Activated naive CD8-positive, alpha-beta T cell (primary cell): Measurements from ENCODE around the gene BAIAP2L1.

ENCODE experiments used
- H3K27ac Mint-ChIP-seq: one replicate; pipeline ENCODE4 v1.8.0; 2021; ENCODE audit warnings: mixed read lengths
- H3K27me3 Mint-ChIP-seq: one replicate; pipeline ENCODE4 v1.8.0; 2021; ENCODE audit warnings: mixed read lengths
- H3K36me3 Mint-ChIP-seq: one replicate; pipeline ENCODE4 v1.8.0; 2021; ENCODE audit warnings: mixed read lengths
- H3K4me1 Mint-ChIP-seq: one replicate; pipeline ENCODE4 v1.8.0; 2021; ENCODE audit warnings: low read depth, mixed read lengths
- H3K4me3 Mint-ChIP-seq: one replicate; pipeline ENCODE4 v1.8.0; 2021; ENCODE audit warnings: mild to moderate bottlenecking, mixed read lengths
- H3K9me3 Mint-ChIP-seq: one replicate; pipeline ENCODE4 v1.8.0; 2021; ENCODE audit warnings: low read depth, mixed read lengths

Gene BAIAP2L1

DNA sequence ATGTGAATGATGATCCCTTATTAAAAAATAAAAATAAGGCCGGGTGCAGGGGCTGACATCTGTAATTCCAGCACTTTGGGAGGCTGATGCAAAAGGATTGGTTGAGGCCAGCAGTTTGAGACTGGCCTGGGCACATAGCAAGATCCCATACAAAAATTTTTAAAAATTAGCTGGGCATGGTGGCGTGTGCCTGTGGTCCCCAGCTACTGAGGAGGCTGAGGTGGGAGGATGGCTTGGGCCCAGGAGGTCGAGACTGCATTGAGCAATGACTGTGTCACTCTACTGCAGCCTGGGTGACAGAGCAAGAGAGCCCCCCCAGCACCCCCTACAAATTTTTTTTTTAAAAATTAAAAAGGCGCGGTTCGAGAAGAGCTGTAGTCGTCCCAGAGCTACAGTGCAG lies 120.6 kb downstream of the BAIAP2L1 start:
- Mint-ChIP-seq H3K4me3 (peak overlapping the region; percentile 86), H3K4me1 (peaks cover 27% of the 10 kb centered on the region), H3K9me3 (no peaks in the 10 kb centered on the region), H3K27me3 (no peaks in the 10 kb centered on the region), H3K36me3 (no peaks in the 10 kb centered on the region), H3K27ac (no peak overlapping the region)

DNA sequence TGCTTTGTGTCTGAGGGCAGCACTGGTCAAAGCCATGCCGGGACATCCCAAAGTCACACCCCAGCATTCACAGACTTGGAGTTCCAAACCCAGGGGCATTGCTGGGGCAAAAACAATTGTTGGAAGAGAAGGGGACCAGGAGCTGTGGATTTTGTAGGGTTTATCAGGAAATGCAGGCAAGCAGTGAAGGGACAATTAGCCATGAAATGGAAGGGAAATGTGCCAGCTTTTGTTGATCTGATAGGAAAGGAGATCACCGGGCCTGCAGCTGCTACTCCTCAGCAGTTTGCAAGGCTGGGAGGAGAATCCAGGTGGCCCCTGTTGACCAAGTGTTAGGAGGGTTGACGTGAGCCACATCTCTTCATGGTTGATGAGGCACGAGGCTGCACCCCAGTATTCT lies 122.0 kb downstream of the BAIAP2L1 start:
- H3K4me1 Mint-ChIP-seq: peaks cover 16% of the 10 kb centered on the region
- H3K36me3 Mint-ChIP-seq: no peaks in the 10 kb centered on the region
- H3K27ac Mint-ChIP-seq: no peak overlapping the region
- no peaks in the 10 kb centered on the region for H3K27me3 Mint-ChIP-seq
- H3K9me3 Mint-ChIP-seq: no peaks in the 10 kb centered on the region
- no peak overlapping the region for H3K4me3 Mint-ChIP-seq

GRCh38 chr7:98278408-98278807 lies 122.5 kb downstream of the BAIAP2L1 start:
- Mint-ChIP-seq H3K4me1 (peaks cover 12% of the 10 kb centered on the region), H3K27ac (no peak overlapping the region), H3K36me3 (no peaks in the 10 kb centered on the region)

GRCh38 chr7:98276241-98276761 lies 124.6 kb downstream of the BAIAP2L1 start:
- H3K27ac Mint-ChIP-seq: no peak overlapping the region
- H3K4me1 Mint-ChIP-seq: no peaks in the 10 kb centered on the region
- H3K27me3 Mint-ChIP-seq: no peaks in the 10 kb centered on the region

More at GRCh38 chr7:98278408-98278807, 122.5 kb downstream of the BAIAP2L1 start:
- H3K27me3 Mint-ChIP-seq: no peaks in the 10 kb centered on the region
- no peaks in the 10 kb centered on the region for H3K9me3 Mint-ChIP-seq
- H3K4me3 Mint-ChIP-seq: no peak overlapping the region

DNA sequence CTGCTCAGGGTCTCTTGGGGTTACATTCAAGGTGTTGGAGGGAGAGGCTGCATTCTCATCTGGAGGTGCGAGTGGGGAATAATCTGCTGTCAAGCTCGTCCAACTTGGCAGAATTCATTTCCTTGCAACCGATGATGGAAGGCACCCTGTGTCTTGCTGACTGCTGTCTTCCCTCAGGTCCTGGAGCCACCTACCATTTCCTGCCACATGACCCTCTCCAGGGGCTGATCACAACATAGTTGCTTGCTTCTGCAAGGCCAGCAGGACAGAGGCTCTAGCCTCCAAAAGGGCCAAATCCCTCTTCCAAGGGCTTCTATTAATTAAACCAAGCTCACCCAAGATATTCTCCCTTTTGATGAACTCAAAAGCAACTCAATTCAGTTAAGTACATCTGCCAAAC lies 133.6 kb downstream of the BAIAP2L1 start:
- Mint-ChIP-seq H3K27me3 (no peaks in the 10 kb centered on the region), H3K4me3 (no peak overlapping the region)

More at GRCh38 chr7:98276241-98276761, 124.6 kb downstream of the BAIAP2L1 start:
- Mint-ChIP-seq H3K9me3 (no peaks in the 10 kb centered on the region), H3K36me3 (no peaks in the 10 kb centered on the region), H3K4me3 (no peak overlapping the region)

GRCh38 chr7:98266840-98267239 lies 134.1 kb downstream of the BAIAP2L1 start:
- Mint-ChIP-seq H3K9me3 (no peaks in the 10 kb centered on the region), H3K36me3 (peaks cover 5% of the 10 kb centered on the region), H3K4me3 (no peak overlapping the region), H3K27ac (no peak overlapping the region), H3K4me1 (peaks cover 2% of the 10 kb centered on the region), H3K27me3 (no peaks in the 10 kb centered on the region)

More for the DNA sequence above, 133.6 kb downstream of the BAIAP2L1 start:
- Mint-ChIP-seq H3K4me1 (peaks cover 2% of the 10 kb centered on the region), H3K27ac (no peak overlapping the region), H3K9me3 (no peaks in the 10 kb centered on the region), H3K36me3 (peaks cover 3% of the 10 kb centered on the region)

DNA sequence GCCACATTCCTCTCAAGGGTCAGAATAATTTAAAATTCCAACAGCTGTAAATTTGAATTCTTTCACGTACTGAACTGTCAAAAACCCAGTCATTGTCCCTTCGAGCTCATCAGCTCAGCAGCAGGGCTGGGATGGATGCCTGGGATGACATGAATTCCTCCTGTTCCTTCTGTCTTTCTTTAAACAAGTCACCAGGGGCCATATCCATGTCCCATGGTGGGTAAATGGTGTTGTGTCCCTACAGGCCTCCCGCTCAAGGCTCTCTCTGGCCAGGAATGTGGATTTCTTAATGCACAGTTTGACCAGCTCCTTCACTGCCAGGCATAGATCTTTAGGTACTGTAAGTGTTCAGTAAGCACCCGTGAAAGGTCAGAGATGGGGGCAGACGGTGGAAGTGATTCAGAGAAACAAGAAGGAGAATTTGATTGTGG lies 135.0 kb downstream of the BAIAP2L1 start:
- H3K4me3 Mint-ChIP-seq: no peak overlapping the region
- H3K9me3 Mint-ChIP-seq: no peaks in the 10 kb centered on the region
- peaks cover 5% of the 10 kb centered on the region for H3K36me3 Mint-ChIP-seq
- H3K27me3 Mint-ChIP-seq: no peaks in the 10 kb centered on the region
- peaks cover 2% of the 10 kb centered on the region for H3K4me1 Mint-ChIP-seq
- peak overlapping the region; percentile 46 for H3K27ac Mint-ChIP-seq

- H3K9me3 Mint-ChIP-seq: no peaks in the 10 kb centered on the region
- no peaks in the 10 kb centered on the region for H3K27me3 Mint-ChIP-seq
- H3K4me1 Mint-ChIP-seq: peaks cover 26% of the 10 kb centered on the region
- H3K27ac Mint-ChIP-seq: no peak overlapping the region
- no peak overlapping the region for H3K4me3 Mint-ChIP-seq
- H3K36me3 Mint-ChIP-seq: peaks cover 5% of the 10 kb centered on the region
These were observed 143.2 kb downstream of the BAIAP2L1 start for GRCh38 chr7:98257701-98258100.

DNA sequence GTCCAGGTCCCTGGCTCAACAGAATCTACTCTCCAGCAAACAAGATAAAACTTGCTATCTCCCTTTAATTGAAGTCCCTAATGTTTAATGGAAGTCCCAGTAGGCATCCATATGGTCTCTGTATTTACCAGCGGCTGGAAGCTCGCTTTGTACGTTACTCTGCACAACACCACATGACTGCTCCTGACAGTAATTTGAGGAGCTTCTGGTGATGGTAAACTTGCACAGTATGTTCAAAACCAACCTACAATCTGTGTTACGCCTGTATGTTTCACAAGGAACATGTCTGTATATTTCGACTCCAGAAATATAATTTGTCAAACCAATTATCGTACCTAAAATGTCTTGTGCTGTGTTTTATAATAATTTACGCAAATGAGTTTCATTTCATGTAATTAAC lies 144.5 kb downstream of the BAIAP2L1 start:
- H3K4me3 Mint-ChIP-seq: no peak overlapping the region
- H3K9me3 Mint-ChIP-seq: no peaks in the 10 kb centered on the region
- peaks cover 3% of the 10 kb centered on the region for H3K36me3 Mint-ChIP-seq

DNA sequence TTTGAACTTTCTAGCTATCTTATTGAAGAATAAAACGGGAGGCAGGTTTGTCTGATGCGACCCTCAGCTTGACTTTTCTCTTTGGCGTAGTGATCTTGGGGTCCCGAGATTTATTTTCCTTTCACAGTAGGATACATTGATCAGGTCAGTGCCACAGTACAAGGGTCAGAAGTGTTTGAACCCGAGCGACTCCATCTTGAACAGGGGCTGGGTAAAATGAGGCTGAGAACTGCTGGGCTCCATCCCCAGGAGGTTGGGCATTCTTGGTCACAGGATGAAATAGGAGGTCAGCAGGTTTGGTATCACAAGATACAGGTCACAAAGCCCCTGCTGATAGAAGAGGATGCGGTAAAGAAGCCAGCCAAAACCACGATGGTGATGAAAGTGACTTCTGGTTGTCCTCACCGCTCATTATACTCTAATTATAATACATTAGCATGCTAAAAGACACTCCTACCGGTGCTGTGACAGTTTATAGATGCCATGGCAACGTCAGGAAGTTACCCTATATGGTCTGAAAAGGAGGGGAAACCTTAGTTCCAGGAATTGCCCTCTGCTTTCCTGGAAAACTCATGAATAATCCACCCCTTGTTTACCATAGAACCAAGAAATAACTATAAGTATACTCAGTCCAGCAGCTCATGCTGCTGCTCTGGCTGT lies 145.8 kb downstream of the BAIAP2L1 start:
- H3K4me1 Mint-ChIP-seq: peaks cover 41% of the 10 kb centered on the region
- no peaks in the 10 kb centered on the region for H3K9me3 Mint-ChIP-seq
- peak overlapping the region; percentile 79 for H3K27ac Mint-ChIP-seq
- H3K27me3 Mint-ChIP-seq: no peaks in the 10 kb centered on the region
- H3K4me3 Mint-ChIP-seq: peak overlapping the region; percentile 10
- H3K36me3 Mint-ChIP-seq: peaks cover 5% of the 10 kb centered on the region

More for the DNA sequence above, 144.5 kb downstream of the BAIAP2L1 start:
- Mint-ChIP-seq H3K27ac (peak overlapping the region; percentile 25), H3K27me3 (no peaks in the 10 kb centered on the region), H3K4me1 (peaks cover 29% of the 10 kb centered on the region)

DNA sequence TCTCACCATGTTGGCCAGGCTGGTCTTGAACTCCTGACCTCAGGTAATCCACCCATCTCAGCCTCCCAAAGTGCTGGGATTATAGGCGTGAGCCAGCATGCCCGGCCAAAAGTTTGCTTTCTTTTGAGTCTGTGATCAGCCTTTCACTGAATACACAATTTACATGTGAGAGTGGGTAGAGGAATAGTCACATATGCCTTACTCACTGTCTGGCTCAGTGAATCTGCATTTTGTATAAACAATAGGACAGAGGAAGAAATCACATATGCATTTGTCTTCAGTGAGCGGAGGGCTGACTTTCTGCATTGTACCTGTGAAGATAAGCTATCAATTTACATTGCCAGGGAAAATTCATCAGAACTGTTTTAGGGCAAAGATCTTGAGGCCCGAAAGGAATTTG lies 146.4 kb downstream of the BAIAP2L1 start:
- peak overlapping the region; percentile 10 for H3K4me3 Mint-ChIP-seq
- no peaks in the 10 kb centered on the region for H3K9me3 Mint-ChIP-seq
- H3K27me3 Mint-ChIP-seq: no peaks in the 10 kb centered on the region
- peak overlapping the region; percentile 79 for H3K27ac Mint-ChIP-seq
- peaks cover 46% of the 10 kb centered on the region for H3K4me1 Mint-ChIP-seq
- peaks cover 5% of the 10 kb centered on the region for H3K36me3 Mint-ChIP-seq

DNA sequence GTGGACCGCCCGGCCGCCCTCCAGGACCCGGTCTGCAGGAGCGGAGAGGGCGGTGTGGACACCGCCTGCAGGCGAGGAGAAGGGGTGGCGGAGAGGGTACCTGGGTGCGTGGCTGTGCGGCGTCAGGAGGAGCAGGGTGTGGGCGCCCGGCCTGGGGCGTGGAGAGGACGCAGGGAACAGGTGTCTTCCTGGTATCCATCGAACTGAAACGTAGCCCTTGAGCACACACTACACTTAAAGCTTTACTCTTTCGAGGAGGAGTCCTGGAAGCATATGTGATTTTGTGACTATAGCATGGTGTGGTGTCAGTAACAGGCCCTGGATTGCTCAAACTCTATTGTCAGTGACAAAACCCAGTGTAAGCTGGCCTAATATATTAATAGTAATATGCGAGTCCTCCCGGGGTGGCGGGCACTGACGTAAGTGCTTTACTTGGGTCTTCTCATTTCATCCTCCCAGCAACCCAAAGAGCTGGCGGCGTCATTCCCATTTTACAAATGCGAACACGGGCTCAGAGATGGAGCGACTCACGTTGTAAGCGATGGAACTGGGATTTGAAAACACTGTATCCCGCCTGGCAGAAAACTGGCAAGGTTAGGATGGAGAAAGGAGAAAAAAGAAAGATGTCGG lies 148.3 kb downstream of the BAIAP2L1 start:
- peak overlapping the region; percentile 95 for H3K4me3 Mint-ChIP-seq
- no peaks in the 10 kb centered on the region for H3K27me3 Mint-ChIP-seq
- peak overlapping the region; percentile 85 for H3K27ac Mint-ChIP-seq
- no peaks in the 10 kb centered on the region for H3K9me3 Mint-ChIP-seq
- peaks cover 3% of the 10 kb centered on the region for H3K36me3 Mint-ChIP-seq
- H3K4me1 Mint-ChIP-seq: peaks cover 61% of the 10 kb centered on the region

DNA sequence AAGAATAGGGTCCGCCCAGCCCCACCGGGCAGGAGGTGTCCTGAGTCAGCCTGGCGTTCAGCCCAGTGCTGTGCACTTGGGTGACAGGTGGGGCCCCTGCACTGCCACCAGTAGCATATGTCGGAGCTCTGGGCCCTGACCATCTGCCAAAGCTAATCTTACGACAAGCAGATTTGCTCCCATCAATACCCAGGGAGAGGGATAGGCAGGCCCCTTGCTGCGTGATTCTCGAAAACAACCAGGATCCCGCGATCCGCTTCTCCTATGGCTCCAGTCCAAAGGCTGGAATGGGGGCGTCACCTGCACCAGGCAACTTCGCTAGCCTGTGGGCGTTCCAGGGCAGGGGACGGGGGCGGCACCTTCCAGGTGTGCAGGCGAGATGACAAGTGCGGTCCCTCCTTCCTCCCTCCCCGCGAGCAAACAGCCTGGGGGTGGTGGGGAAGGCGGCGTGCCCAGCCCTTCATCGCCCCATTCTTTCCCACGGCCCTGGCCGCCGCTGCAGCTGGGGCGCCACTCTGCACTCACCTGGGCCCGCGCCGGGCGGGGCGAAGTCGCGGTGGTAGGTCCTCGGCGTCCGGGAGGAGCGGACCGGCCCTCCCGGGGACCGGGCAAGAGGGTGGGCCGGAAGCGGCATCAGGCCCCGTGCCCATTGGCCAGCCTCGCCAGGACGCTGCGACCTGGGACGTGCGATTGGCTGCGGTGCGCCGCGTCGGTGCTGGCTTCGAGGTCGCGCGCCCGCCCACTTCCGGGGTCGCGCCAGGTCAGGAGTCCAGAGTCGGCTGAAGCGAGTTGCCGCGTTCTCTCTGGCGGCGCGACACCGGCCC lies 149.1 kb downstream of the BAIAP2L1 start, which contains the start of gene TECPR1:
Gene TECPR1, minus strand, starts transcription at position 632 of the 824 bp plus-strand sequence. CDS start 6,086 bp downstream, outside the sequence.
- peaks cover 65% of the 10 kb centered on the region for H3K4me1 Mint-ChIP-seq
- peaks cover 3% of the 10 kb centered on the region for H3K36me3 Mint-ChIP-seq
- no peaks in the 10 kb centered on the region for H3K9me3 Mint-ChIP-seq

GRCh38 chr7:98251231-98251600 lies 149.7 kb downstream of the BAIAP2L1 start:
- Mint-ChIP-seq H3K9me3 (no peaks in the 10 kb centered on the region), H3K4me3 (peak overlapping the region; percentile 95), H3K27me3 (no peaks in the 10 kb centered on the region), H3K4me1 (peaks cover 62% of the 10 kb centered on the region), H3K36me3 (peaks cover 3% of the 10 kb centered on the region), H3K27ac (peak overlapping the region; percentile 96)

More for the DNA sequence above, 149.1 kb downstream of the BAIAP2L1 start, which contains the start of gene TECPR1:
- Mint-ChIP-seq H3K27me3 (no peaks in the 10 kb centered on the region), H3K4me3 (peak within 1 kb of the TSS; percentile 95), H3K27ac (peak within 1 kb of the TSS; percentile 96)
